HUES64 (cell line): ENCODE data around the gene NIPSNAP2.

Experiments
- H3K27ac ChIP-seq: 2 replicates; pipeline ENCODE4 v1.7.0; 2013; ENCODE audit warnings: low read depth, low read length, inconsistent platforms
- H3K27me3 ChIP-seq: 2 replicates; pipeline ENCODE4 v1.6.1; 2013; ENCODE audit warnings: mild to moderate bottlenecking, low read length; ENCODE audit not compliant: insufficient read depth
- H3K36me3 ChIP-seq: 2 replicates; pipeline ENCODE4 v1.6.1; 2013; ENCODE audit warnings: mild to moderate bottlenecking, low read length; ENCODE audit not compliant: insufficient read depth
- H3K4me1 ChIP-seq: 2 replicates; pipeline ENCODE4 v1.6.1; 2013; ENCODE audit warnings: mild to moderate bottlenecking, low read length, moderate library complexity; ENCODE audit not compliant: insufficient read depth
- H3K4me3 ChIP-seq: 2 replicates; pipeline ENCODE4 v1.5.1; 2013; ENCODE audit warnings: mild to moderate bottlenecking, low read length, moderate library complexity
- H3K9ac ChIP-seq: 2 replicates; pipeline ENCODE4 v1.6.1; 2013; ENCODE audit warnings: mild to moderate bottlenecking, low read depth, low read length
- H3K9me3 ChIP-seq: 2 replicates; pipeline ENCODE4 v1.6.1; 2013; ENCODE audit warnings: low read depth, low read length; ENCODE audit not compliant: insufficient read depth
- WGBS: fragments of 150-250, 120-280 bp; methylation state at CpG from one replicate; pipeline ENCODE4 v1.1.7; 2013; ENCODE audit warnings: missing lambda C conversion rate; 5-methylcytosine and 5-hydroxymethylcytosine counted together

The NIPSNAP2 gene

DNA sequence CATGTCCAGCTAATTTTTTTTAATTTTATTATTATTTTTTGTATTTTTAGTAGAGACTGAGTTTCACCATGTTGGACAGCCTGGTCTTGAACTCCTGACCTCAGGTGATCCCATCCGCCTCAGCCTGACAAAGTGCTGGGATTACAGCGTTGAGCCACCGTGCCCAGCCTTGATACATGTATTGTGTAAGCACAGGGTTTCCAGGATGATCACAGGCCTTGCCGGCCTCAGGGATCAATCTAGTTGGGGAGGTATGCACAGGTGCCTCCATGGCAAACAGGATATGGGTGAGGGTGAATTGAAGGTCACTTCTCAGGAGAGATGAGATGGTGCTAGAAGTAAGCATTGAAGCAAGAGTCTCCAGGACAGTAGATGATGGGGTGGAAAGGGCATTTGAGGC, 7.2 kb upstream of the NIPSNAP2 start:
- 96% methylated on average over 4 of the region's 4 CpGs for WGBS
- Histone ChIP-seq H3K9me3 (no peaks in the 10 kb centered on the region), H3K36me3 (peaks cover 32% of the 10 kb centered on the region), H3K27ac (no peak overlapping the region), H3K4me3 (no peak overlapping the region), H3K9ac (no peak overlapping the region), H3K27me3 (0 out of 2 replicates have a peak, but pooled peaks cover 1% of the 10 kb centered on the region), H3K4me1 (no peaks in the 10 kb centered on the region; the same call in 1 of the 2 replicates)

DNA sequence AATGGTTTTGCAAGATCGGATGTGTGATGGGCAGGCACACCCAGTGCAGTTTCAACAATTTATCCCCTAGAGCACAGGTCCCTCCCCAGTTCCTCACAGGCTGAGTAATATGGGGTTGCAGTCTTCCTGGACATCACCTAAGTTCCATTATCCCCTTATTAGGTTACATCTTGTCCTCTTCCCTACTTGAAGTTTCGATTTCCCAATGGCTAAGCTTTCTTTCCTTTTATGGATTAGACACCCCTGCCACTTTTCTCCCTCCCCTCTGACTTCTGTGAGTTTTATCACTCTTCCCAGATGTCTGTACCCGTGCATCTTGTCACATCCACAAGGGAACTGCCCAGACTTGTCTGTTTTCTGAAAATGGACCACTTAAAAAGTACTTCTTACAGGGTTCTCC, 2.4 kb upstream of the NIPSNAP2 start:
- Histone ChIP-seq H3K27ac (no peak overlapping the region), H3K9me3 (no peaks in the 10 kb centered on the region), H3K4me1 (0 out of 2 replicates have a peak, but pooled peaks cover 2% of the 10 kb centered on the region), H3K27me3 (peaks cover 19% of the 10 kb centered on the region), H3K4me3 (no peak overlapping the region), H3K36me3 (no peaks in the 10 kb centered on the region), H3K9ac (no peak overlapping the region)
- 88% methylated on average over 3 of the region's 3 CpGs for WGBS

DNA sequence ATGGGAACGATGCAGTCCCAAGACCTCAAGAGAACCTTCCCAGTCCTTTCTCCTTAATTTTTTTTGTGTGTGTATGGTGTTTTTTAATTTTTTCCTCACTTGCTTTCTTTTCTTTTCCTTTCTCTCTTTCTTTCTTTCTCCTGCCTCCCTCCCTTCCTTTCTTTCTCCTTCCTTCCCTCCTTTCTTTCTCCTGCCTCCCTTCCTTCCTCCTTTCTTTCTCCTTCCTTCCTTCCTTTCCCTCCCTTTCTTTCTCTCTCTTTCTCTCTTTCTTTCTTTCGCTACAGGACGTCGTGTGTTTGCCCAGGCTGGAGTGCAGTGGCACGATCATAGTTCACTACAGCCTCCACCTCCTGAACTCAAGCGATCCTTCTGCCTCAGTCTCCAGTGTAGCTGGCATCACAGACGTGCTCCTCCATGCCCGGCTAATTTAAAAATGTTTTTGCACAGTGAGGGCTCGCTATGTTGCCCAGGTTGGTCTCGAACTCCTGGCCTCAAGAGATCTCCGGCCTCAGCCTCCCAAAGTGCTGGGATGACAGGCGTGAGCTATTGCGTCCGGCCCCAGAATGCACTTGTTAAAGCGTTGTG, 709 bp upstream of the NIPSNAP2 start:
- H3K36me3 ChIP-seq = no peaks in the 10 kb centered on the region
- WGBS = 85% methylated on average over 13 of the region's 15 CpGs
- H3K27ac ChIP-seq = no peak overlapping the region
- 0 out of 2 replicates have a peak, but pooled peaks cover 2% of the 10 kb centered on the region for H3K4me1 ChIP-seq
- no peak overlapping the region for H3K9ac ChIP-seq
- peak overlapping the region; percentile 38 for H3K4me3 ChIP-seq
- peaks cover 19% of the 10 kb centered on the region for H3K27me3 ChIP-seq
- no peaks in the 10 kb centered on the region for H3K9me3 ChIP-seq

DNA sequence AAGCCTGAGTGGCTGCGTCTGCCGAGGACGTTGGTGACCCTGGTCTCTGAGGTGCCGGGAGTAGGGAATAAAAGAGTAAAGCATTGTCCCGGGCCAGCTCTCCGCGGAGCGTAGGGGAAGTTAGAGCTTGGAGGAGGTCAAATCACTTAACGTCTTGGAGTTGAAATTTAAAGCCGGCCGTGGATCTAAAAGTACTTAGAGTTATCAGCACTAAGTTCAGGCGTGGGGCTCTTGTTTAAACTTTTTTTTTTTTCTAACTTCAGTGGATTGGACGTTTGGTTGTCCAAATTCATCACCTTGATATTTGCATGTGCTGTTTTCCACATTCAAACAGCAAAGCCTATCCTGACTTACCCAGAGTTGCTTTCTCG, 700 bp downstream of the NIPSNAP2 start:
- peak overlapping the region; percentile 65; the same call in 1 of the 2 replicates for H3K27ac ChIP-seq
- peak overlapping the region; percentile 89 for H3K9ac ChIP-seq
- H3K9me3 ChIP-seq = no peaks in the 10 kb centered on the region
- H3K4me1 ChIP-seq = 0 out of 2 replicates have a peak, but pooled peaks cover 2% of the 10 kb centered on the region
- H3K27me3 ChIP-seq = peaks cover 19% of the 10 kb centered on the region
- peak overlapping the region; percentile 96 for H3K4me3 ChIP-seq
- 0 out of 2 replicates have a peak, but pooled peaks cover 2% of the 10 kb centered on the region for H3K36me3 ChIP-seq
- WGBS = 6% methylated on average over 12 of the region's 14 CpGs

DNA sequence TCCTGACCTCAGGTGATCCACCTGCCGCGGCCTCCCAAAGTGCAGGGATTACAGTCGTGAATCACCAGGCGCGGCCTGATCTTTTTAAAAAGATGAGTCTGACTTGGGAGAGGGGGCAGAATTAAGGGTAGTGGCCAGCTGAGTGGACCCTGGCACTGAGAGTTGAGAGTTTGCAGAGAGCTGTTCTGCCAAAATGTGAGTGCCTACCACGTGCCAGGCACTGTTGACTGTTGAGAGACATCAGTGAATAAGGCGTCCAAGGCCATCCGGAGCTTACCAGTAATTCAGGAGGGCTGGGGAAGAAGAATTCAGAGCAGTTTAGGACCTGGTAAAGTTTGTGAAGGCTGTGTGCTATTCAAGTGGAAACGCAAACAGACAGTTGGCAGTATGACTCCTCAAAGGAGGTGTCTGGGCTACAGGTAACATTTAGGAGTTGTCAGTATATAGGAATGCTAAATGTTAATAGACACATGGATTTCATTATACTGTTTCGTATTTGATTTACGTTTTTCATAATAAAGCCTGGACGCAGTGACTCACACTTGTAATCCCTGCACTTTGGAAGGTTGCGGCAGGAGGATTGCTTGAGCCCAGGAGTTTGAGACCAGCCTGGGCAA, 1.5 kb downstream of the NIPSNAP2 start:
- no peak overlapping the region for H3K9ac ChIP-seq
- no peak overlapping the region for H3K27ac ChIP-seq
- no peaks in the 10 kb centered on the region for H3K9me3 ChIP-seq
- H3K4me1 ChIP-seq = peaks cover 3% of the 10 kb centered on the region; the same call in 1 of the 2 replicates
- H3K36me3 ChIP-seq = 0 out of 2 replicates have a peak, but pooled peaks cover 2% of the 10 kb centered on the region
- WGBS = 91% methylated on average over 13 of the region's 13 CpGs
- H3K27me3 ChIP-seq = peaks cover 19% of the 10 kb centered on the region
- H3K4me3 ChIP-seq = peak overlapping the region; percentile 96; the same call in 1 of the 2 replicates

DNA sequence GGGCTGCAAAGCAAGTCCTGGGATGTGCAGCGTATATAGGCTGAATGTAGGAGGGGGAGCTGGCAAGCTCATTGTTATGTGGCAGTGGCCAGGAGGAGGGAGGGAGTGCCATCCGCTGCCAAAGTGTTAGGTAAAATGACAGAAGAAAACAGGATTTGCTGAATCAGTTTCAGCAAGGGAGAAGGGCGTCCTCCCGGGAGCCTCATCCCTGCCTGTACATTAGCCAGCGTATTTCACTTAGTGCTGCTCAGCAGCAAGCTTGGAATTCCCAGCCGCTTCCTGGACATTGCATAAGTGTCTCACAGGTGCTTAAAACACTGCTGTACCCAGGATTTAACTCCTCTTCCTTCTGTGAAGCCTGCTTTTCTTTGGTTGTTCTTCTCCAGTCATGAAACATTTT, 2.5 kb downstream of the NIPSNAP2 start:
- Histone ChIP-seq H3K4me3 (no peak overlapping the region), H3K27me3 (peaks cover 19% of the 10 kb centered on the region), H3K27ac (no peak overlapping the region), H3K4me1 (peaks cover 7% of the 10 kb centered on the region; the same call in 1 of the 2 replicates), H3K9ac (no peak overlapping the region), H3K36me3 (0 out of 2 replicates have a peak, but pooled peaks cover 2% of the 10 kb centered on the region), H3K9me3 (no peaks in the 10 kb centered on the region)
- 95% methylated on average over 6 of the region's 6 CpGs for WGBS

DNA sequence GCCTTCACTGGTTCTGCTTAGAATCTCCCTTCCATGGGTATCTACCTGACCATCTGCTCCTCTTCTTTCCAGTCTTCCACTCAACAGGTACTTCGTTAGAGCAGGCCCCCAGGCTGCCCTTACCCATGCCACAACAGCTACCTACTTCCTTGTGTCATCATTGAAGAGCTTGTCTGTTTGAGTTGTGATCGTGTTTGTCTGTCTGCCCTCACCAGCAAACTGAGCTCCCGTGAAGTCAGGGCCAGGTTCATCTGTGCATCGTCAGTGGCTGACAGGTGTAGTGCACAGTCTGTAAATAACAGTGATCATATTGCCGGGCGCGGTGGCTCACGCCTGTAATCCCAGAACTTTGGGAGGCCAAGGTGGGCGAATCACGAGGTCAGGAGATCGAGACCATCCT, 5.0 kb downstream of the NIPSNAP2 start:
- Histone ChIP-seq H3K36me3 (0 out of 2 replicates have a peak, but pooled peaks cover 2% of the 10 kb centered on the region), H3K9me3 (no peaks in the 10 kb centered on the region), H3K27me3 (no peaks in the 10 kb centered on the region), H3K27ac (no peak overlapping the region), H3K4me3 (no peak overlapping the region), H3K4me1 (peaks cover 7% of the 10 kb centered on the region; the same call in 1 of the 2 replicates), H3K9ac (no peak overlapping the region)
- WGBS = 92% methylated on average over 10 of the region's 11 CpGs

DNA sequence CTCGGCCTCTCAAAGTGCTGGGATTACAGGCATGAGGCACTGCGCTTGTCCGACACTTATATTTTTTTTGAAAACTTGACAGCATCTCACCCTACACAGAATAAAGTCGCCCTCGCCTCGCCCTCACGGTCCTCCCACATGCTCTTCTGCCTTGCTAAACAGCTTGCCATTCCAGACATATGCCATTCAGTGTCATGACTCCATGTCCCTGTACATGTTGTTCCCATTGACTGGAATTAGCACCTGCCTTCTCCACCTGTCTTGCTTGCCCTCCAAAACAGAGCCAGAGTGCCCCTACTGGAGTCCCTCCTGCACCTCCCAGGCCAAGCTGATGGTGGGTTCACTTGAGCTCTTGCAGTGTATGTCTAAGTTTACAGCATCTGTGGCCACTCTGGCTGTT, 6.2 kb downstream of the NIPSNAP2 start:
- H3K9me3 ChIP-seq = no peaks in the 10 kb centered on the region
- H3K9ac ChIP-seq = no peak overlapping the region
- WGBS = 81% methylated on average over 7 of the region's 7 CpGs
- no peak overlapping the region for H3K27ac ChIP-seq
- 0 out of 2 replicates have a peak, but pooled peaks cover 2% of the 10 kb centered on the region for H3K36me3 ChIP-seq
- no peaks in the 10 kb centered on the region for H3K27me3 ChIP-seq
- no peak overlapping the region for H3K4me3 ChIP-seq
- peaks cover 7% of the 10 kb centered on the region; the same call in 1 of the 2 replicates for H3K4me1 ChIP-seq

DNA sequence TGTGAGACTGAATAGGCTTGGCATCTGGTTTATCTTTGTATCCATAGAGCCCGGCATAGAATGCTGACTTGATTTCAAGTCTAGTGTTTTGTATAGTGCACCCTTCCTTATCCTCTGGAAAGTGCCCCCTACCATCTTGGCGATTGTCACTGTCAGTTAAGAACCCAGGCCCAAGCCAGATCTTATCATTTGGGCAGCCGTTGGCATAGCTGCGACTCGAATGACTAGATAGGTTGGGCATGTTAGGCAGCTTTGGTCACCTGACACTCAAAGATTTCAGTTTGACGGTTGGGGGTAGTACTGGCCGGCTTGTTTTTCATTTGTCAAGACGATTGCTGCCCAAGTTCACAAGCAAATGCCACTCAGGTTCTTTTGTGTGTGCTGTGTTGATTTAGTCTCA, 6.6 kb downstream of the NIPSNAP2 start:
- peaks cover 5% of the 10 kb centered on the region; the same call in 1 of the 2 replicates for H3K4me1 ChIP-seq
- H3K9me3 ChIP-seq = no peaks in the 10 kb centered on the region
- 84% methylated on average over 8 of the region's 8 CpGs for WGBS
- H3K36me3 ChIP-seq = 0 out of 2 replicates have a peak, but pooled peaks cover 2% of the 10 kb centered on the region
- H3K4me3 ChIP-seq = no peak overlapping the region
- H3K27ac ChIP-seq = no peak overlapping the region
- H3K27me3 ChIP-seq = no peaks in the 10 kb centered on the region
- H3K9ac ChIP-seq = no peak overlapping the region

DNA sequence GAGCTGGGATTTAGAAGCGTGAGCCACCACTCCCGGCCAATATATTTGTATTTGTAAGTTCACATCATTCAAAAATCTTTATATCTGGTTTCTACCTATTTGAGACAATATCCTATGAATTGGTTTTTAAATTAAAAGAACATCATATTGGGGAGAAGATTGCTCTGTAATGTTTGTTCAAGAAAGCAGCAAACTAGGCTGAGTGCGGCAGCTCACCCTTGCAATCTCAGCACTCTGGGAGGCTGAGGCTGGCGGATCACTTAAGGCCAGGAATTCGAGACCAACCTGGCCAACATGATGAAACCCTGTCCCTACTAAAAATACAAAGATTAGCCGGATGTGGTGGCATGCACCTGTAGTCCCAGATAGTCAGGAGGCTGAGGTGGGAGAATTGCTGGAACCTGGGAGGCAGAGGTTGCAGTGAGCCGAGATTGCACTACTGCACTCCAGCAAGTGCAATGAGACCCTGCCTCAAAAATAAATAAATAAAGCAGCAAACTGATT, 9.4 kb downstream of the NIPSNAP2 start:
- Histone ChIP-seq H3K4me3 (no peak overlapping the region), H3K36me3 (peaks cover 13% of the 10 kb centered on the region), H3K9me3 (no peaks in the 10 kb centered on the region), H3K27ac (no peak overlapping the region), H3K27me3 (no peaks in the 10 kb centered on the region), H3K9ac (no peak overlapping the region), H3K4me1 (peaks cover 5% of the 10 kb centered on the region; the same call in 1 of the 2 replicates)
- WGBS = 95% methylated on average over 6 of the region's 7 CpGs

DNA sequence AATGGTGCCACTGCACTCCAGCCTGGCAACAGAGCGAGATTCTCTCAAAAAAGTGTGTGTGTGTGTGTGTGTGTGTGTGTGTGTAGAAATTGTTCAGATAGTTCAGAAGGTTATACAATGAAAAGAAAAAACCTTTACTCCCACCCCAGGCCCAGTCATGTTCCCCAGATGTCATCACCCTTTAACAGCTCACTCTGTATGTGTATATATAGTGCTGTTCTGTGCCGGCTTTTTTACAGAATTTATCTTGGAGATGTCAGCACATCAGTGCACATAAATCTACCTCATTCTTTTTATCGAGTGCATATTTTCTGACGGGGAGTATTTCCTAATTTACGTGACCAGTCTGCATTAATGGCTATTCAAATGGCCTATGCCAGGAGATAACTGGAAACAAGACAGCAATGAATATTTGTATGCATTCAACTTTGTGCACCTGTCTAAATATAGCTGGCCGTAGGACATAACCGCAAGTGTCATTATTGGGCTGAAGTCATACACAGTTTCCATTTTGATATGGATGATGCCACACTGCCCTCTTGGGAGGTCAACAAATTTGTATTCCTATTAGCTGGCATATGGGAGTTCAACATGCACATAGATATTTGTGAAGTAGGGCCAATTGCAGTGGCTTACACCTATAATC, 11.7 kb downstream of the NIPSNAP2 start:
- Histone ChIP-seq H3K9ac (no peak overlapping the region), H3K4me3 (no peak overlapping the region), H3K36me3 (peaks cover 35% of the 10 kb centered on the region), H3K9me3 (no peaks in the 10 kb centered on the region), H3K27me3 (no peaks in the 10 kb centered on the region), H3K4me1 (peaks cover 2% of the 10 kb centered on the region; the same call in 1 of the 2 replicates), H3K27ac (no peak overlapping the region)
- WGBS = 96% methylated on average over 7 of the region's 7 CpGs
